ENCODE data around the gene NPTXR.
"Not testable (repeated sequence)": the region's sequence is repeated elsewhere in the genome, so short reads cannot be mapped to it uniquely, and the experiment has no call there.

Gene NPTXR

DNA sequence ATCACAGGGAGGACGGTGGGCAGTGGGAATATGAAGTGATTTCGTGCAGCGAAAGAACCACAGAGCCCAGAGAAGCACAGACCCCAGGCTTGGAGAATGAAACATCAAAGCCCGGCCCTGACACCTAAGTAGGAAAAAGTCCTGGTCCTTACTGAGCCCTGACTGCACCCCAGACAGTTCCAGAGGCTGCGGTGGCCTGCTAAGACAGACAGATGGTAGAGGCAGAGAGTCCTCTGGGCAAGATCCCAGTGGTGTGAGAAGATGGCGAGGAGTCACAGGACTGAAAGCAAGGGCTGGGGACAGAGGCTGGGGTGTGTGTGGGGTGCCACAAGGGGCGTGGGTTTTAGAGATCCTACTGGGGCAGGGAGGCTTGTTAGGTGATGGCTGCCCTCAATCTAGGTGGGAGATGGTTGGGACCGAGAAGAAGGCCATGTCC lies 24.5 kb upstream of the NPTXR start:
- DNase-seq: no peak

DNA sequence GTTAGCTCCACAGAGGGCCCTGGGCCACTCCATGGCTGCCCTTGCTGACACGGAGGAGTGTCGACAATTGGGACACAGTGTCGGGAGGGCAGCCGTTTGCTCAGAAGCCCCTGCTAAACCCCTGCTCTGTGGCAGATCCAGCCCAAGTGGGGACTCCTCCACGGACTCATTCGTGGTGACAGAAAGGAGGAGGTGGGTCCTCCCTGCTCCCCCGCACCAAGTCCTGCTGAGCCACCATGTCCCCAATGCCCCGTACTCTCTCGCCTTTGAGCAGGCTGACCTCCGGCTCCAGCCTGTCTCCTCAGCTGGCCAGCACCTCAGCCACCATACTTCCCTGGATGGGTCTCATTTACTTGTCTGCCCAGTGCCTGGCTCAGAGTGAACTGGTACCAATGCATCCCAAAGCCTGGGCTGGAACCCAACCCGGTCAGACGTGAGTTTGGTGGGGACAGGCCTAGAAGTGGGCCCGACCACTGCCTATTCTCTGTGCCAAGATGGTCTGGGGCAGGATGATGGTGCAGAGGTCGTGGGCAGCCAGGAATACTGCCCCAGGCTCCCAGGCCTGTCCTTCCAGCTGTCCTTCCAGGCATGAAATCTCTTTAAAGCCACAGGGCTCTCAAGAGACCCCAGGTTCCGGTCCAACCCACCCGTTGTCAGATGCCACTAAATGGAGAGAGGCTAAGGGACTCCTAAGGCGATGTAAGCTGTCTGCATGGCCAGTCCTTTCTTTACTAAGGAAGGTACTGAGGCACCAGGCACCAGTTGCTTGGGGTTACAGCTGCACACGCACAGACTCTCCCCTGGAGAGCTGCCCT lies 23.9 kb upstream of the NPTXR start:
- no peak for DNase-seq

DNA sequence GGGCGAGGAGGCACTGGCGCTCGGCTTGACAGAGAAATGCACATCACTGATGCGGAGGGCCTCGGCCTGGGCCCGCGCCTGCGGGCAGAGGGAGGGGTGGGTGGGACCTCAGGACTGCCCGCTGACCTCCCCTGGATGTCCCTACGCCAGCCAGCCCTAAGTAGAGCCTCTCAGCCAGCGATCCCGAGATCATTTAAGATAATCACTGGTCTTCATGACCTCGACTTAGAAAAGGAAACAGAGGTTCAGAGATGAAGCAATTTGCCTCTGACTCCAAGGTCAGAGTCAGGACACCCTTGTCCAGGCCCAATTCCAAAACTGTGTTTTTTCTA lies 23.3 kb upstream of the NPTXR start:
- DNase-seq: no peak

DNA sequence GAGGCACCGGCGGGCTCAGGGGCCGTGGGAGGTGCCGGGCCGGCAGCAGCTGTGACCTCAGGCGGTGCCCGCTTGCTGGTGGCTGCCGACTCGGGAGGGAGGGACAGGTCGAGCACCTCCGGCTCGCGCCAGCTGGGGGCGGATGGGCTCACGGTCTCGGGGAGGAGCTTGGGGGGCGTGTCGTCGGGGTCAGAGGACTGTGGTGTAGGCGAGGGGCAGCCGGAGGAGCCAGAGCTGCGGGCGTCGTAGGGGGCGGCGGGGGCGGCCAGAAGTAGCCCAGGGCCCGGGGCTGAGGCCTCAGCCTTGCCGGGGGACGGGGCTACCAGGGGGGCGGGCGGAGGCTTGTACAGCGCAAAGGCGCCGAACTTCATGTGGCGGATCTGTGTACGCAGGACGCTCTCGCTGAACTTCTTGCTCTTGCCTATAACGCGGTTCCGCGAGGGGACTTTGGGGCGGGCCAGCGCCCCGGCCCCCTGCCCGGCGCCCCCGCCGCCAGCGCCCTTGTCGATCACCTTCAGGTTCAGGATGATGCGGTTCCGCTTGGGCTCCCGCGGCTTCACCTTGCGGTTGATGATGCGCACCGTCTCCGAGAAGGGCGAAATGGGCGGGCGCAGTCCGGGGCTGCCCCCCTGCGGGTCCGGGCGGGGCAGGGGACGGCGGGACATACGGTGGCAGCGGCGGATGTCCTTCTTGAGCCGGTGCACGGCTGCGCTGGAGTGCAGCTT lies 22.7 kb upstream of the NPTXR start:
- no peak for DNase-seq

DNA sequence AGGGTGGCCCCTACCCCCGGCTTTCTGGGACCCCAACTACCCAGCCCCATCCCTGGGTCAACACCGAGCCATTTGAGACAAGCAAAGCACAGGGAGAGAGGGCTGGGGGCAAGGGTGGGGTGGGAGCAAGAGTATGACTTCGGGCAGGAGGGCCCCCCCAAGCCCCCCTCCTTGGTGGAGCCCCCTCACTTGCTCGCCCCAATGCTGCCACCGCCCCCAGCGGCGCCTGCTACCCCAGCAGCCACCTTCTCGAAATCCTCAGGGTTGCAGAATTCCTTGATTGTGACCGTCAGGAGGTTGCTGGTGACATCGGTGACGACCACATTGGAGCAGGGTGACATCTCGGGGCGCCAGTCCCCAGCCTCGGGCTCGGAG lies 22.2 kb upstream of the NPTXR start:
- no peak for DNase-seq

DNA sequence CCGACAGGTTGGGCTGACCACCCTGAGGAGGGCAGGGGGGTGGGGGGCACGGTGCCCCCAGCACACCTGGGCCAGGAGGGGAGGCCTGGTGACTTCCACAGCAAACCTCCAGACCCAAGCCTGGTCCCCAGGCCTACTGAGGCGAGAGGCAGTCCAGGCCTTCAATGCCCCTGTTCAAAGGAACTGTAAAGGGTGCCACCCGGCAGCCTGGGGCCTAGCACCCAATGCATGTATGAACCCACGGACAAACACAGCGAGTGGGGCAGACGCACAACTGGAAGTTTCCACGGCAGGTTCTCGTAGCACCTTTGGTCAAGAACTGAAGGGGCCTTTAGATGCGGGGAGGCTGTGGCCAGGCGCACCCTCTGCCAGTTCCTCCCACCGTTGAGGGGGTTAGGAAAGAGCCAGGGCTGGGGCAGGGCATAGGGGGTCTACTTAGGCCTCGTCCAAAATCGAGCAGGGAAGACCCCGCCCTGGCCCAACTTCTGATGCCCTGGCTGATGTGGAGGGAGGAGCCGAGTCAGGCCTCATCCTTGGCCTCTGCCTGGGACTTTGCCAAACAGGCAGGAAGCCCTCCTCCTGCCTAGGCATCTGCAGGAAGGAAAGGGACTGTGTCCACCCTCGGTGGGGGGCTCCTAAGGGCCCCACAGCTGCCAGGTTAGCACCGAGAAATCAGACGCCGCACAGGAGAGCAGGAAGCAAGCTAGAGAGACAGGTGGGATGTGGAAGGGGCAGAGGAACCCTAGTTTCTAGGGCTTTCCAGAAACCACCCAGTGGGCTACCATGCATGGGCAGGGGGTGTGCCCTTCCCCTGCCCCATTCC lies 21.6 kb upstream of the NPTXR start:
- DNase-seq: no peak

DNA sequence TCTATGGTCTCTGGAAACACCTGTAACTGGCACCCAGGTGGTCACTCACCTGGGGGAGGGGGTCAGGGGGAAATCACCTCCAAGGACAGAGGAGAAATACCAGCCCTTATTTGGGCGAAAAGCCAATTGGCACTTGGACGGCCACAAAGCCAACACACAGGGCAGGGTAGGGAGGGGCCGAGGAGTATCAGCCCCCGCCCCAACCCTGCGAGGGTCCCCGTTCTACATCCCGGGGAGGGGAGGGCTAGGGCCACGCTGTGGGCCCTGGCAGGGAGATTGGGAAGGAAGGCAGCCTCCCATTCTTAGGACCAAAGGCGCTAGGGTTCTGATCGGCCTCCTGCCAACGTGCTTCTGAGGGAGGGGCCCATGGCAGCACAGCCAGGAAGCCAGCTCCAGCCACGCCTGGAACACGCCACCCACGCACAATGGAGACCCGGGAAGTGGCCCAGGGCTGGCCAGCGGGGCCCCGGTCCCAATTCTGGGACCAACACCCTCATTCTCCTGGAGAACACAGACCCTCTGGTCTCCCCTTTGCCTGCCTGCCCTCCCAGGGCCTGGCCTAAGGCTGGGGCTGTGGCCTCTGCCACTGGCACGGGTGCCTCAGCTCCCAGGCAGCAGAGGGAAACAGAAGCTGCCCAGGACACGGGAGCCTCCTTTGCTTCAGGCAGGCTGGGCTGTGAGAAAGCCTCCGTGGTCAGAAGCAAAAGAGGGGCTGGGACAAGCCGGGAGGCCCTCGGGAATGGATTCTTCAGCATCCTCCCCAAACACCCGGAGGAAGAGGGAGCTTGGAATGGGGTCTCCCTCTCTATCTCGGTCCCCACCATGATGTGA lies 20.7 kb upstream of the NPTXR start:
- no peak for DNase-seq

DNA sequence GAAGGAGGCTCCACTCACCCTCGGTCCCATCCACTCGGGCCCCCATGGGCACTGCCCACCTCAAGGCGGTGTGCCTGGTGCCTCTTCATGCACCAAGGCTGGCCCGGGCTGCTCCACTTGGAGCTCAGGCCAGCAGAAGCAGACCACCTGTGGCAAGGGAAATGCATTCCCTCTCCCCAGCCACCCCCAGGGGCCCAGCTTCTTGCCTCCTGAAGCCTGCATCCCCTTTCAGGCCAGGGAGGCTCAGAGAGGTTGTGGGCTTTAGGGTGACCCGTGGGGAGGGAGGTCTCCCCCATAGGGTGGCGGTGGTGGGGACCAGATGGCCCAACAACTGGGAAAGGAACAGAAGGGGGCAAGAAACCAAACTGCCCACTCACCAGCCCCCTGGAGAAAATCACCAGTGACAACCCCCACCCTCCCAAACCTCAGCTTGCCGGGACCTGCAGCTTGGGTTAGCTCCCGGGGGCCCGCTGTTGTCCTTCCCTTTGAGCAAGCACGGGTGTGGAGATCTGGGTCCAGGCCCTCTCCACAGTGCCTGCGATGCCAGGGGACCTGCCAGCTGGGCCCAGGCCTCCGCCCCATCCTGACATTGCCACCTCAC lies 19.8 kb upstream of the NPTXR start:
- DNase-seq: no peak

DNA sequence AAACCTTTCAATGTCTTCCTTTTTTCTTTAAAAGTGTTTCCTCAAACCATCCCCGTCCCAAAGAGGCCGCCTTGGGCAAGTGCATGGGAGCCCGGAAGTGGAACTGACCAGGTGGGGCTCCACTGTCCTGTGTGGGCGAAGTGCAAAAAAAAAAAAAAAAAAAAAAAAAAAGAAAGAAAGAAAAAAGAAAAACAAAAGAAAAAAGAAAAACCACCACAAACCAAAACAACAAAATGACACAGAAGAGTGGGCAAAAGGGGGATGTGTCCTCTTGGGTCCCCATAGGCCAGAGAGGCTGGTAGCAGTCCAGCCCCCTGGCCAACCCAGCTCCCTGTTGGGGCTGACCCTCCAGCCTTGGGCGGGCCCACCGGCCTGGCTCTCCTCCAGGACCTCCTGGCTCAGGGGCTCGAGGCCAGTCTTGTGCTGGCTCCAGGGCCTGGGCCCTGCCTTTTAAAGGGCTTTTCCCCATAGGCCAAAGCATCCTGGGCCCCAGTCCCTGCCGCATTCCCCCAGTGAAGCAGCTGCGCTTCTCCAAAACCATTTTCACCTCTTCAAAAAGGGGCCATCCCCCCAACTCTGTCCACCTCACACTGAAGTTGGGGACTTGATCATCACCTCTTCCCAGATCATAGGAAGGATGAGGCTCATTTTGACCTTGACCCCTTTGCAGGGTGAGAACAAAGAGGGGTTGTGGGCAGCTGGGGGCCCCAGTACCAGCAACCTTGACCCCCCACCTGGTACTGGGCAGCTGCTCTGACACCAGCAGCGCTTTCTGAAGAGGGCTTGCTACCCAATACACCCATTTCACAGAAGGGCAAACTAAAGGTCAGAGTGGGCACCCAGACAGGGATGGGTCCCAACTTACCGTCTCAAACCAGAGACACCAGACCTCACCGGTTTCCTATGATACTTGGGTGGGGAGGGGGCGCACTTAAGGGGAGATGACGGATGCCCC lies 18.8 kb upstream of the NPTXR start:
- DNase-seq: no peak

DNA sequence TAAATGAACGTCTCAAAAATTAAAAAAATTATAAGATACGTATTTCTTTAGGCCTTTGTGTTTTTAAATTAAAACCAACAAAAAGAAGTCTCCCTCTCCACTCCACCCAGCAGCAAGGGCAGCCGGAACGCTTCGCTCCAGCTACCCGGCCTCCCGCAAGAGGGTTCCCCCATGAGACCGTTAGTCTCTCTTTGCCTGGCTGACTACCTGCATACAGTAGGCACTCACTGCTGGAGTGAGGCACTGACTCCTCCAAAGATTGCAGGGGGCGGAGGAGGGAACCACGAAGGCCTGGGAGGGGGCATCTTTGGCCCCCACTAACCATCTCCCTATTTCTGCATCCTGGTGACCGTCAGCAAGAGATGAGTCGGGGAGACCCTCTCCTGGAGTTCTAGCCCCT lies 18.1 kb upstream of the NPTXR start:
- no peak for DNase-seq

DNA sequence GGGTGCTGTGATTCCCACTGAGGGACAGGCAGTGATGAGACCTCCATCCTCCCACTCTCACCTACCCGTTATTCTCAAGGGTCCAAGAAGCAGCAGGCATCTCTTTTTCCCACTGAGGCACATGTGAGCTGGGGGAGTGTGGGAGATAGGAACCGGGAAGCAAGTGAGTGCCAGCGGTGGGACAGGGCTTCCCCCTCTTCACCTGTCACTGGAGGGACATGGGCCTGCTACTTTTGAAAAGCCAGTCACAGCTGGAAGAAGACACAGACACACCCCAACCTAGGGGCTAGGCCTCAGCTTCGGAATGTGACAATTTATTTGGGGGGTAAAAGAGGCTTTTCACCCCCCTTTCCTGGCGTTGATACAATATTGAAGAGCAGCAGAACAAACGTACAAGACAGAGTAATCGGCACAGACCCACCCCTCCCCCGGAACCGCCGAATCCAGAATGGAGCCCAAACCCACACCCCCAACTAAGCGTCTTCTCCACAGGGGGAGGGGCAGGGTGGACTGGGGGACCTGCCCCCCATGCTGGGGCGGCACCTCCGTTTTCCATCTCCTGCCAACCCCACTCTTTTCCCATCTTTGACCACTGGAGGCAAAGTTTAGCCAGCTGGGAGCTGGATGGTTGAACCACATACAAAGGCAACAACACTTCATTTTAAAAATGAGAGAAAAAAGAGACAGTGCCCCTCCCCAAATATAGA lies 17.5 kb upstream of the NPTXR start:
- no peak for DNase-seq

DNA sequence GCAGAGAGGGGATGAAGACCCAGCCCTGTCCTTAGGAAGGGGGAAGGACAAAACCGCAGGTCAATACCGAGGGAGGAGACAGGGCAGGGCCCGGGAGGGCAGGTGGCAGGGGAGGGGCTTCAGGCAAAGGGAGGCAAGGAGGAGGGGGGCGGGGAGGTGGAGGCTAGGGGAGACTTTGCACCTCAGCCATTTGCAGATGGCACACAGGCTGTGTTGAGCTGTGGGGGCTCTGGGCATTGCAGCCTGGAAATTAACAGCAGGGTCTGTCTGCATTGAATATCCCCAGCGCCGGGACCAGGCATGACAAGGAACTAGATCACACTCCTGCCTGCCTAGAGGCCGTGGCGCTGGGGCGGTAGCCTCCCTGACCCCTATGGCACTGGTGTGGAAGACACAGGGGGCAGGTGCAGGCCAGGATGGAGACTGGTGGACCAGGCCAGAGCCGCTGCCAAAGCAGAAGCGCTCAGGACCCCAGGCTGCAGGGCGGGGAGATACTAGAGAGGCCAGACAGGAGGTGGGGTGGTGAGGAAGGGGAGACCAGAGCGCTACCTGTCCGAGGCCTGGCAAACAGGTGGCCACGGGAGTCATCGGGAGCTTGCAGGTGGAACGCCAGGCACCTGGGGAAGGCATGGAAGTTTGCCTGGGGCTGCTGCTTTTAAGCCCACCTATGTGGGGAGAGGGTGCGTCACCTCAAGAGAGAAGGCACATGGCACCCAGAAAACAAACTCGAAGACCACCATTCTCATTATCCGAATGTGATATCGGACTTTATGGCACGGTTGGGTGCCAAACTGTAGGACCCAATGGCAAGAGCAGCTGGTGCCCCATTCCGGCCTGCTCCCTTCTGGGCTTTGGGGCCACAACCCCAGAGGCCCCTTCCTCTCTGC lies 16.7 kb upstream of the NPTXR start:
- DNase-seq: no peak

DNA sequence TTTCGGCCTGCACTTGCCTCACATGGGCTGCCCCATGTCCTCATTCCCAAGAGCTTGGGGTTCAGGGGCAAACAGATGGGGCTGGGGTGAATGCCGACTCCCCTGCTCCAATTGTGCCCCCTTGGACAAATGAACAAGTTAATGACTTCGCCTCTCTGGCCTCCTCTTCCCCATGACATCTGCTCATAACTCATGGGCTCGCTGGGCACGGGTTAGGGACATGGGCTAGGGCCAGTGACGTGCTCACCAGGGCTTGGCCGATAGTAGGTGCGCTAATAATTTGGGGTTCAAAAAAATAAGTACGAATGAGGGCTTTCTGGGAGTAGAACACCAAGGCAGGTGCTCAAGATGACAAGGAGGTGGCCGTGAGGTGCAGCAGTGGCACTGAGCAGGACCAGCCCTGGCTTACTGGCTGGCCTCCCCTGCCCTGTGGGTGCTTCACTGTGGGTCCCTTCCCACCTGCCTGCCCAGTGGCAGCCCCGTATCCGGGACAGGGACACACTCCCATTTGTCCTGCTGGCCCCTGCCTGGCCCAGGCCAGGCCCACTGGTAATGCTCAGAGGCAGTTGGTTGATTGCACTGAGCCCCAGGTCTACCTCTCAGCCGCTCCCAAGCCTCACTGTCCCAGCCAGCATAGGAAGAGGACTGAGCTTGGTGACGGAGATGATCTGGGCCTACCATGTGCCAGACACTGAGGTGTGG lies 15.9 kb upstream of the NPTXR start:
- DNase-seq: no peak

DNA sequence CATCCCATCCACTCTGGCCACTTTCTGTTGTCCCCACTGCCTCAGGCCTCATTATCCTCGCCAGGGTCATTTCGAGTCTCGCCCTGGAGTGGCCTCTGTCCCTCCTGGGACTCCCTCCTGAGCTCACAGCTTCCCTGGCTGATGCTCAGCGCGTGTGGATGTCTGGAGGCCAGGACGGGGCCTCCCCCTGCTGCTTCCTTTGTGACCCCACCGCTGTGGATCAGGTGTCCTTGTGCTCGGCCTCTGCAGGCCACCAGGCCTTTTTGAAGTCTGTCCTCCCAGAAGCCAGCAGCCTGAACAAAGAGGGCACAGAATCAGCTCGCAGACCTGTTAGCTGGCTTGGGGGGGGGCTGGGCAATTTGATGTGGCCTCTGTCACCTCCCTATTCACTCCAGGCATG lies 14.7 kb upstream of the NPTXR start:
- no peak for DNase-seq

DNA sequence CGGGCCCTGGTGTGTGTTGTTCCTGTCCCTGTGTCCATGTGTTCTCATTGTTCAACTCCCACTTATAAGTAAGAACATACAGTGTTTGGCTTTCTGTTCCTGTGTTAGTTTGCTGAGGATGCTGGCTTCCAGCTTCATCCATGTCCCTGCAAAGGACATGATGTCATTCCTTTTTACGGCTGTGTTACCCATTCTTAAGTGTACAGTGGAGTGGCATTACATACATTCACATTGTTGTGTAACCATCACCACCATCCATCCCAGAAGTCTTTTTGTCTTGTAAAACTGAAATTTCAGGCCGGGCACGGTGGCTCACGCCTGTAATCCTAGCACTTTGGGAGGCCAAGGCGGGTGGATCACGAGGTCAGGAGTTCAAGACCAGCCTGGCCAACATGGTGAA lies 10.6 kb upstream of the NPTXR start:
- not testable (repeated sequence) for DNase-seq

DNA sequence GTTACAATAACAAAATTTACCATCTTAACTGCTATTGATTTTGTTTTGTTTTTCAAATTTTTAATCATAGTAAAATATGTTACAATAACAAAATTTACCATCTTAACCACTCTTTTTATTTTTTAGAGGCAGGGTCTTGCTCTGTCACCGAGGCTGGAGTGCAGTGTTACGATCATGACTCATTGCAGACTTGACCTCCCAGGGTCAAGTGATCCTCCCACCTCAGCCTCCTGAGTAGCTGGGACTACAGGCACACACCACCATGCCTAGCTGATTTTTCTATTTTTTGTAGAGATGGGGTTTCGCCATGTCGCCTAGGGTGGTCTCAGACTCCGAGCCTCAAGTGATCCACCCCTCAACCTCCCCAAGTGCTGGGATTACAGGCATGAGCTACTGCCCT lies 10.1 kb upstream of the NPTXR start:
- not testable (repeated sequence) for DNase-seq

DNA sequence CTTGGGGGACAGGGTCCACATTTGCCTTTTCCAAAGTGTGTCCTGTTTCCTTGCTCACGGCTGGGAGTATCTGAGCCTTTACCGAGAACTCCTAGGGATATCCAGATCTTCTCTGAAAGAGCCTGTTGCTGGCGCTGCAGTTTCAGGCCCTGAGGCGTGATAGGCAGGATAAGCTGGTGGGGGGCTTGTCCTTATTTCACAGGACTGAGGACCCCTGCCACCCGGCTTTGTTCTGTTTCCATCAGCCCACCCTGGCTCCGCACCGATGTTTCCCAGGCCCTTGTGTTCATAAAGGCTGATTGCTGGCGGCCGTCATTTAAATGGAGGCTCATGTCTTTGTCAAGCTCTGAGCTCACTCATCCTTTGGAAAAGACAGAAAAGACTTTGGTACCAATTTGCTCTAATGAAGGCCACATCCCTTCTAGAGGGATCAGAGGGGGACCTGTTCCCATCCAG lies 9.4 kb upstream of the NPTXR start:
- no peak for DNase-seq

DNA sequence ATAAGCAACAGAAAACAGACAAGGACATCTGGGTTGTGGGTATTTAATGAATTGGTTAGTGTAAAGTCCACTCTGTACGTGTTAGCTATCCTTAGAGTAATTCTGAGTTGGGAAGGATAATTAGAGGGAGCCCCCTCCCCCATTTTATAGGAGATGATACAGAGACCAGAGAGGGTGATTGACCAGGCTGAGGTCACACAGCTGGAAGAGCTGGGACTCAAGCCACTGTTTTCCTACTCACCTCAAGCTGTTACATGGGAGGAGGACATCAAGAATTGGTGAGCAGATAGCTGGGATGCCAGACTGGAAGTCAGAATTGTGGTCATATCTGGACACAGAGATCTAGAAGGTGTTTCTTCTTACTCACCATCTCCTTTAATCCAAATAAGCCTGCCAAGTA lies 8.7 kb upstream of the NPTXR start:
- DNase-seq: no peak
